Uterus (tissue), 2 donors: ENCODE results near the gene PPFIBP1.

ENCODE experiments used
- CTCF ChIP-seq, 4 experiments: fragments of 200-600 bp in 2 of 4; fragments of 450-650 bp in 2 of 4; sonication (generic) in 2 of 4; IDR thresholded peaks; one replicate each; pipeline ENCODE4 v1.5.1; 2016 to 2019; ENCODE audit warnings: antibody characterized with exemption in 4 of 4, mild to moderate bottlenecking in 2 of 4, moderate library complexity in 1 of 4
- POLR2A ChIP-seq, 2 donors: fragments of 450-650 bp; IDR thresholded peaks; one replicate each; pipeline ENCODE4 v1.6.1; 2016; ENCODE audit warnings: antibody characterized with exemption in 2 of 2, mild to moderate bottlenecking in 1 of 2, moderate library complexity in 1 of 2

GRCh38 chr12:27593266-27593665 is 69.3 kb downstream of the PPFIBP1 start:
- TF ChIP-seq CTCF (IDR thresholded peaks at IDR 0.05) (no peak), POLR2A (IDR thresholded peaks at IDR 0.05) (no peak)
